HepG2 (cell line): ENCODE measurements around the gene TFPI. TPM values are rescaled to one million over a fixed set of nuclear protein-coding genes. Genes with fewer than 3 reads are reported as not detected.

Experiments
- ATAC-seq: fragments of 200-7000 bp; cut with Tn5 transposase; 3 replicates; pipeline ENCODE4 v1.9.1; 2020; ENCODE audit warnings: mild to moderate bottlenecking, moderate library complexity
- BruUV-seq: library from RNA; stranded (reverse); fragments of 400-500 nt; replicated peaks from 2 replicates; lab custom pipeline; 2021; lab: Mats Ljungman, UMichigan
- CTCF ChIA-PET: fragments of 300-600 bp; formaldehyde crosslinking; extraction: SDS; loops from one replicate; lab custom pipeline; 2021; ENCODE audit warnings: low total read pairs, inconsistent platforms, low intra/inter-chr PET ratio; lab: Yijun Ruan, JAX
- POLR2A ChIA-PET: fragments of 350-600 bp; sonication (Branson Sonifier 250); formaldehyde crosslinking; loops from one replicate; lab custom pipeline; 2020; ENCODE audit warnings: antibody characterized with exemption, inconsistent platforms; lab: Yijun Ruan, JAX
- DNase-seq: peaks from one replicate; pipeline ENCODE4 v3.0.0-alpha.2; 2015; ENCODE audit warnings: low spot score
- FAIRE-seq: peaks from 3 replicates; lab custom pipeline; 2011; peaks lifted over from hg19 to GRCh38; lab: Jason Lieb, UNC
- H2AFZ ChIP-seq: one replicate; pipeline ENCODE4 v1.6.1; 2011; ENCODE audit warnings: low read length, inconsistent platforms
- H3K27ac ChIP-seq: fragments of 300-600 bp; 3 replicates; pipeline ENCODE4 v1.8.0; 2011; ENCODE audit warnings: mixed run types, mild to moderate bottlenecking, mixed read lengths, low read length, inconsistent platforms; ENCODE audit not compliant: insufficient read depth; ENCODE audit errors: extremely low read length
- H3K27me3 ChIP-seq, 2 experiments: fragments of 200-600 bp in 1 of 2; 2 replicates in 1 of 2; 3 replicates in 1 of 2; pipeline versions ENCODE4 v1.6.0 to v1.8.0; 2011; ENCODE audit warnings: low read length in 2 of 2, mild to moderate bottlenecking in 2 of 2, moderate library complexity in 2 of 2, inconsistent platforms in 1 of 2; ENCODE audit not compliant: insufficient read depth in 2 of 2, control insufficient read depth in 1 of 2
- H3K36me3 ChIP-seq, 2 experiments: fragments of 200-600 bp in 1 of 2; replicated peaks in 1 of 2; 2 replicates in 1 of 2; 3 replicates in 1 of 2; pipeline versions ENCODE4 v1.5.1 to v1.8.0; 2011; ENCODE audit warnings: low read length in 2 of 2, inconsistent platforms in 1 of 2; ENCODE audit not compliant: insufficient read depth in 2 of 2, control insufficient read depth in 1 of 2
- H3K4me1 ChIP-seq: 2 replicates; pipeline ENCODE4 v1.5.1; 2012; ENCODE audit warnings: low read length, inconsistent platforms; ENCODE audit not compliant: insufficient read depth
- H3K4me2 ChIP-seq: 2 replicates; pipeline ENCODE4 v1.6.0; 2011; ENCODE audit warnings: low read depth, low read length, inconsistent platforms
- H3K4me3 ChIP-seq, 3 experiments: fragments of 200-600 bp in 1 of 3; sonication (generic), shearing (Covaris generic) in 1 of 3; replicated peaks in 1 of 3; 2 replicates each; pipeline ENCODE4 v1.5.1; 2011 to 2016; ENCODE audit warnings: low read length in 3 of 3, inconsistent platforms in 2 of 3, low read depth in 2 of 3, mild to moderate bottlenecking in 2 of 3, control low read depth in 1 of 3, mixed read lengths in 1 of 3; ENCODE audit not compliant: insufficient read depth in 1 of 3
- H3K79me2 ChIP-seq: one replicate; pipeline ENCODE4 v1.6.1; 2011; ENCODE audit warnings: low read length, inconsistent platforms; ENCODE audit not compliant: insufficient read depth
- H3K9ac ChIP-seq: 2 replicates; pipeline ENCODE4 v1.6.0; 2011; ENCODE audit warnings: mild to moderate bottlenecking, low read depth, low read length, inconsistent platforms; ENCODE audit not compliant: insufficient read depth
- H3K9me3 ChIP-seq: 2 replicates; pipeline ENCODE4 v1.5.1; 2012; ENCODE audit warnings: mild to moderate bottlenecking, low read length
- H4K20me1 ChIP-seq: 2 replicates; pipeline ENCODE4 v1.6.0; 2011; ENCODE audit warnings: inconsistent platforms, mild to moderate bottlenecking, low read length, moderate library complexity; ENCODE audit not compliant: insufficient read depth
- FIP1L1 ChIP-seq: fragments of 200-400 bp; formaldehyde crosslinking; IDR thresholded peaks from 2 replicates; pipeline ENCODE4 v1.6.1; 2018; ENCODE audit warnings: low read depth, mild to moderate bottlenecking, low read length, moderate library complexity, borderline replicate concordance; ENCODE audit not compliant: insufficient read depth
- ISL2 ChIP-seq: sonication (generic); formaldehyde crosslinking; IDR thresholded peaks from 2 replicates; pipeline ENCODE4 v1.5.0; 2020; ENCODE audit warnings: missing genetic modification reagents
- MIER2 ChIP-seq: IDR thresholded peaks from 2 replicates; pipeline ENCODE4 v1.6.1; 2016; ENCODE audit warnings: missing biosample characterization, missing genetic modification reagents
- MIER3 ChIP-seq: IDR thresholded peaks from 2 replicates; pipeline ENCODE4 v1.6.1; 2016; ENCODE audit warnings: missing compliant biosample characterization, borderline replicate concordance
- NFKBIZ ChIP-seq: IDR thresholded peaks from 2 replicates; pipeline ENCODE4 v1.6.1; 2018; ENCODE audit warnings: missing genetic modification reagents, missing compliant biosample characterization
- NR2F2 ChIP-seq: IDR thresholded peaks from 2 replicates; pipeline ENCODE4 v1.6.1; 2012; ENCODE audit warnings: low read depth, inconsistent platforms, borderline replicate concordance
- PHF8 ChIP-seq: sonication (generic); formaldehyde crosslinking; IDR thresholded peaks from 2 replicates; pipeline ENCODE4 v1.5.0; 2020; ENCODE audit warnings: missing genetic modification reagents
- RELA ChIP-seq: sonication (generic); formaldehyde crosslinking; IDR thresholded peaks from 2 replicates; pipeline ENCODE4 v1.4.0; 2020; ENCODE audit warnings: missing genetic modification reagents
- SSRP1 ChIP-seq: IDR thresholded peaks from 2 replicates; pipeline ENCODE4 v1.6.1; 2016; ENCODE audit warnings: control low read depth
- THYN1 ChIP-seq: sonication (generic); formaldehyde crosslinking; IDR thresholded peaks from 2 replicates; pipeline ENCODE4 v1.8.1; 2023; ENCODE audit warnings: low read depth, mild to moderate bottlenecking, moderate library complexity, missing genetic modification reagents, borderline replicate concordance
- ZNF709 ChIP-seq: sonication (generic); formaldehyde crosslinking; IDR thresholded peaks from 2 replicates; pipeline ENCODE4 v1.5.0; 2020; ENCODE audit warnings: mild to moderate bottlenecking, missing genetic modification reagents
- WGBS: methylation state at CpG from one replicate; pipeline ENCODE4 v1.1.6; 2017; ENCODE audit warnings: low lambda C conversion rate; 5-methylcytosine and 5-hydroxymethylcytosine counted together
- in situ Hi-C: cut with HindIII; loops from 2 replicates; pipeline ENCODE4 v1.10.0; 2017; ENCODE audit warnings: low pct_unique_long_range_greater_than_20kb; ENCODE audit not compliant: extremely low pct_ligation_motif_present
- intact Hi-C: fragments of 100-400 bp; cut with micrococcal nuclease; formaldehyde crosslinking; loops from one replicate; pipeline ENCODE4 v1.10.0; 2022; ENCODE audit not compliant: unreplicated experiment
- polyA plus RNA-seq, 8 experiments: library from polyadenylated mRNA; depleted of rRNA in 3 of 8; stranded (reverse) in 7 of 8; unstranded in 1 of 8; fragments of >200 nt; fragmentation: Illumina TruSeq in 4 of 8; extraction: Trizol in 4 of 8; gene quantifications; 2 replicates each; pipeline versions ENCODE4 v1.2.1 to v1.2.3, GENCODE V29; 2011 to 2016; ENCODE audit warnings: low read depth in 4 of 8, missing spikeins in 1 of 8, mixed read lengths in 1 of 8; ENCODE audit not compliant: insufficient read depth in 1 of 8
- total RNA-seq, 5 experiments: library from RNA; depleted of rRNA; stranded (reverse); fragments of >200 nt; fragmentation: Illumina TruSeq; extraction: Trizol; gene quantifications; 2 replicates each; pipeline ENCODE4 v1.2.3, GENCODE V29; 2016; ENCODE audit warnings: low read depth in 1 of 5
- TF ChIP-seq, protein P1 (sequence below): IDR thresholded peaks from 2 replicates; pipeline ENCODE4 v1.6.1; 2012; ENCODE audit warnings: inconsistent platforms
- TF ChIP-seq, protein P2 (sequence below): sonication (generic); formaldehyde crosslinking; IDR thresholded peaks from 2 replicates; pipeline ENCODE4 v1.4.0; 2020; ENCODE audit warnings: missing genetic modification reagents, borderline replicate concordance
- TF ChIP-seq, protein P3 (sequence below), 2 experiments: IDR thresholded peaks; 2 replicates each; pipeline ENCODE4 v1.6.1; 2011 to 2012; ENCODE audit warnings: low read length in 2 of 2, borderline replicate concordance in 1 of 2, low read depth in 1 of 2, mild to moderate bottlenecking in 1 of 2, moderate library complexity in 1 of 2
- TF ChIP-seq, protein P4 (sequence below): IDR thresholded peaks from 2 replicates; pipeline ENCODE4 v1.6.1; 2016

The TFPI gene
- total and polyA plus RNA-seq, 2 of the 13 experiments (the other 11 are each of a cell fraction or from before 2014, with no cell fraction given) = 301 to 436 TPM

DNA sequence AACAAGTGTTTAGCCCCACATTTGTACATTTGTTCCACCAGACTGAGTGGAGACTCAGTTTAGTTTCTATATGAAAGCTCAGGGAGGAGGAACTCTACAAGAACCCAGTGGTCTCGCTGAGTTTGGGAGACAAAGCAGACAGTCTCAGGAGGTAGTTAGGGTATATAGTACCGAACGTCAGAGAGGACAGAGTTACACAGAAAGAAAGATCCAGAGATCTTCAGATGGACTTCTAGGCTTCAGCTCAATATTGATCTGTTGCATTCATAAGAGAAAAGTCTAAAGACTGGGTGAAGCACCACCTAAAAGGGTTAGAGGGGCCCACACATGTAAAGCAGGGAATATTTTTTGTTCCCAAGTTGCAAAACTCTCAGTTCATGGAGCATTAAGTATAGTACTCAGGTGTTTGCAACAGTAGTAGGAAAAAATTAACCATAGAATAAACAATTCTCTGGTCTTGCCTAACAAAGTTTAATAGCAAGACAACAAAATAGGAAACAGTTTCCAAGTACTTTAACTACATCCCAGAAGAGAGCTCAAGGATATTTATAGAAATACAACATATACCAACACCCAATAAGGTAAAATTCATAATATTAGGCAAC is 4.2 kb downstream of the TFPI start:
- FAIRE-seq (peak; percentile 21), DNase-seq (peak; percentile 90), ATAC-seq (peak; percentile 97)
- Histone ChIP-seq H3K9ac (peak overlapping the region; percentile 80), H4K20me1 (no peaks in the 10 kb centered on the region), H3K27ac (peak overlapping the region; percentile 88), H3K4me2 (peak overlapping the region; percentile 85), H2AFZ (no peak overlapping the region), H3K27me3 (no peaks in the 10 kb centered on the region), H3K9me3 (no peaks in the 10 kb centered on the region), H3K36me3 (peaks cover 3 to 24% of the 10 kb centered on the region in 2 experiments), H3K4me3 (peak overlapping the region; percentile 55 to 71 (median 63)), H3K79me2 (peaks cover 98% of the 10 kb centered on the region), H3K4me1 (peaks cover 79% of the 10 kb centered on the region)
- in situ Hi-C loops = loop anchor here (25.0 kb wide), 1 partner anchor 1887 kb away; the partner anchor contains the start of gene WDR75
- ChIA-PET POLR2A (interaction anchor here (0.8 to 4.0 kb wide), 18 partner anchors 9 to 50 kb away, joined by 3 to 44 read pairs (median 7); no protein-coding TSS in a partner anchor), CTCF (interaction anchor here (1.5 kb wide), 1 partner anchor 9 kb away, joined by 6 read pairs; no protein-coding TSS in a partner anchor)
- 2% methylated on average over 3 of the region's 3 CpGs for WGBS
- intact Hi-C loops = loop anchor here (1.0 to 2.0 kb wide), 4 partner anchors 9 to 49 kb away; no protein-coding TSS in a partner anchor
- TSS peak; percentile 1 for BruUV-seq
- peak; percentile 83; the same call in 1 of the 2 replicates for TF ChIP-seq SSRP1 (CRISPR knock-in tag)
- TF ChIP-seq, protein P1, sequence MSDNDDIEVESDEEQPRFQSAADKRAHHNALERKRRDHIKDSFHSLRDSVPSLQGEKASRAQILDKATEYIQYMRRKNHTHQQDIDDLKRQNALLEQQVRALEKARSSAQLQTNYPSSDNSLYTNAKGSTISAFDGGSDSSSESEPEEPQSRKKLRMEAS = peak; percentile 38; the same call in 1 of the 2 replicates
- TF ChIP-seq, protein P2, sequence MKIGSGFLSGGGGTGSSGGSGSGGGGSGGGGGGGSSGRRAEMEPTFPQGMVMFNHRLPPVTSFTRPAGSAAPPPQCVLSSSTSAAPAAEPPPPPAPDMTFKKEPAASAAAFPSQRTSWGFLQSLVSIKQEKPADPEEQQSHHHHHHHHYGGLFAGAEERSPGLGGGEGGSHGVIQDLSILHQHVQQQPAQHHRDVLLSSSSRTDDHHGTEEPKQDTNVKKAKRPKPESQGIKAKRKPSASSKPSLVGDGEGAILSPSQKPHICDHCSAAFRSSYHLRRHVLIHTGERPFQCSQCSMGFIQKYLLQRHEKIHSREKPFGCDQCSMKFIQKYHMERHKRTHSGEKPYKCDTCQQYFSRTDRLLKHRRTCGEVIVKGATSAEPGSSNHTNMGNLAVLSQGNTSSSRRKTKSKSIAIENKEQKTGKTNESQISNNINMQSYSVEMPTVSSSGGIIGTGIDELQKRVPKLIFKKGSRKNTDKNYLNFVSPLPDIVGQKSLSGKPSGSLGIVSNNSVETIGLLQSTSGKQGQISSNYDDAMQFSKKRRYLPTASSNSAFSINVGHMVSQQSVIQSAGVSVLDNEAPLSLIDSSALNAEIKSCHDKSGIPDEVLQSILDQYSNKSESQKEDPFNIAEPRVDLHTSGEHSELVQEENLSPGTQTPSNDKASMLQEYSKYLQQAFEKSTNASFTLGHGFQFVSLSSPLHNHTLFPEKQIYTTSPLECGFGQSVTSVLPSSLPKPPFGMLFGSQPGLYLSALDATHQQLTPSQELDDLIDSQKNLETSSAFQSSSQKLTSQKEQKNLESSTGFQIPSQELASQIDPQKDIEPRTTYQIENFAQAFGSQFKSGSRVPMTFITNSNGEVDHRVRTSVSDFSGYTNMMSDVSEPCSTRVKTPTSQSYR (CRISPR knock-in tag) = no peak
- TF ChIP-seq MIER2 (CRISPR knock-in tag) = 0 out of 2 replicates have a peak, but pooled peaks have one; percentile 54
- TF ChIP-seq, protein P3, sequence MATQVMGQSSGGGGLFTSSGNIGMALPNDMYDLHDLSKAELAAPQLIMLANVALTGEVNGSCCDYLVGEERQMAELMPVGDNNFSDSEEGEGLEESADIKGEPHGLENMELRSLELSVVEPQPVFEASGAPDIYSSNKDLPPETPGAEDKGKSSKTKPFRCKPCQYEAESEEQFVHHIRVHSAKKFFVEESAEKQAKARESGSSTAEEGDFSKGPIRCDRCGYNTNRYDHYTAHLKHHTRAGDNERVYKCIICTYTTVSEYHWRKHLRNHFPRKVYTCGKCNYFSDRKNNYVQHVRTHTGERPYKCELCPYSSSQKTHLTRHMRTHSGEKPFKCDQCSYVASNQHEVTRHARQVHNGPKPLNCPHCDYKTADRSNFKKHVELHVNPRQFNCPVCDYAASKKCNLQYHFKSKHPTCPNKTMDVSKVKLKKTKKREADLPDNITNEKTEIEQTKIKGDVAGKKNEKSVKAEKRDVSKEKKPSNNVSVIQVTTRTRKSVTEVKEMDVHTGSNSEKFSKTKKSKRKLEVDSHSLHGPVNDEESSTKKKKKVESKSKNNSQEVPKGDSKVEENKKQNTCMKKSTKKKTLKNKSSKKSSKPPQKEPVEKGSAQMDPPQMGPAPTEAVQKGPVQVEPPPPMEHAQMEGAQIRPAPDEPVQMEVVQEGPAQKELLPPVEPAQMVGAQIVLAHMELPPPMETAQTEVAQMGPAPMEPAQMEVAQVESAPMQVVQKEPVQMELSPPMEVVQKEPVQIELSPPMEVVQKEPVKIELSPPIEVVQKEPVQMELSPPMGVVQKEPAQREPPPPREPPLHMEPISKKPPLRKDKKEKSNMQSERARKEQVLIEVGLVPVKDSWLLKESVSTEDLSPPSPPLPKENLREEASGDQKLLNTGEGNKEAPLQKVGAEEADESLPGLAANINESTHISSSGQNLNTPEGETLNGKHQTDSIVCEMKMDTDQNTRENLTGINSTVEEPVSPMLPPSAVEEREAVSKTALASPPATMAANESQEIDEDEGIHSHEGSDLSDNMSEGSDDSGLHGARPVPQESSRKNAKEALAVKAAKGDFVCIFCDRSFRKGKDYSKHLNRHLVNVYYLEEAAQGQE (IDR thresholded peaks at IDR 0.05; ENCODE audit: borderline replicate concordance in 1 of 2, low read depth in 1 of 2, low read length in 2 of 2) = peak in 1 of 2 experiments; percentile 74; a peak in 2 of 4 replicates
- TF ChIP-seq ISL2 (CRISPR knock-in tag) = peak; percentile 97
- TF ChIP-seq ZNF709 (CRISPR knock-in tag) = peak; percentile 46; the same call in 1 of the 2 replicates
- TF ChIP-seq FIP1L1 = no peak
- TF ChIP-seq PHF8 = no peak
- no peak for TF ChIP-seq THYN1 (CRISPR knock-in tag)
- peak; percentile 81; the same call in 1 of the 2 replicates for TF ChIP-seq RELA
- TF ChIP-seq NFKBIZ (CRISPR knock-in tag) = peak; percentile 100
- TF ChIP-seq, protein P4, sequence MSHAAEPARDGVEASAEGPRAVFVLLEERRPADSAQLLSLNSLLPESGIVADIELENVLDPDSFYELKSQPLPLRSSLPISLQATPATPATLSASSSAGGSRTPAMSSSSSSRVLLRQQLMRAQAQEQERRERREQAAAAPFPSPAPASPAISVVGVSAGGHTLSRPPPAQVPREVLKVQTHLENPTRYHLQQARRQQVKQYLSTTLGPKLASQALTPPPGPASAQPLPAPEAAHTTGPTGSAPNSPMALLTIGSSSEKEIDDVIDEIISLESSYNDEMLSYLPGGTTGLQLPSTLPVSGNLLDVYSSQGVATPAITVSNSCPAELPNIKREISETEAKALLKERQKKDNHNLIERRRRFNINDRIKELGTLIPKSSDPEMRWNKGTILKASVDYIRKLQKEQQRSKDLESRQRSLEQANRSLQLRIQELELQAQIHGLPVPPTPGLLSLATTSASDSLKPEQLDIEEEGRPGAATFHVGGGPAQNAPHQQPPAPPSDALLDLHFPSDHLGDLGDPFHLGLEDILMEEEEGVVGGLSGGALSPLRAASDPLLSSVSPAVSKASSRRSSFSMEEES (CRISPR knock-in tag) = 0 out of 2 replicates have a peak, but pooled peaks have one; percentile 34
- peak; percentile 93; the same call in 1 of the 2 replicates for TF ChIP-seq MIER3 (CRISPR knock-in tag)
- peak; percentile 83; the same call in 1 of the 2 replicates for TF ChIP-seq NR2F2
